Astrocyte (in vitro differentiated cells and primary cell): ENCODE measurements around the gene PLCL1.

Experiments
- EZH2 ChIP-seq: IDR thresholded peaks from 2 replicates; pipeline ENCODE4 v1.6.1; 2012; ENCODE audit warnings: mild to moderate bottlenecking, low read length, inconsistent platforms; ENCODE audit not compliant: insufficient read depth
- TF ChIP-seq, protein P1 (sequence below): IDR thresholded peaks from 2 replicates; pipeline ENCODE4 v1.5.1; 2011; ENCODE audit warnings: low read depth, mild to moderate bottlenecking, inconsistent platforms, low read length, moderate library complexity; ENCODE audit not compliant: insufficient read depth

- TF ChIP-seq, protein P1, sequence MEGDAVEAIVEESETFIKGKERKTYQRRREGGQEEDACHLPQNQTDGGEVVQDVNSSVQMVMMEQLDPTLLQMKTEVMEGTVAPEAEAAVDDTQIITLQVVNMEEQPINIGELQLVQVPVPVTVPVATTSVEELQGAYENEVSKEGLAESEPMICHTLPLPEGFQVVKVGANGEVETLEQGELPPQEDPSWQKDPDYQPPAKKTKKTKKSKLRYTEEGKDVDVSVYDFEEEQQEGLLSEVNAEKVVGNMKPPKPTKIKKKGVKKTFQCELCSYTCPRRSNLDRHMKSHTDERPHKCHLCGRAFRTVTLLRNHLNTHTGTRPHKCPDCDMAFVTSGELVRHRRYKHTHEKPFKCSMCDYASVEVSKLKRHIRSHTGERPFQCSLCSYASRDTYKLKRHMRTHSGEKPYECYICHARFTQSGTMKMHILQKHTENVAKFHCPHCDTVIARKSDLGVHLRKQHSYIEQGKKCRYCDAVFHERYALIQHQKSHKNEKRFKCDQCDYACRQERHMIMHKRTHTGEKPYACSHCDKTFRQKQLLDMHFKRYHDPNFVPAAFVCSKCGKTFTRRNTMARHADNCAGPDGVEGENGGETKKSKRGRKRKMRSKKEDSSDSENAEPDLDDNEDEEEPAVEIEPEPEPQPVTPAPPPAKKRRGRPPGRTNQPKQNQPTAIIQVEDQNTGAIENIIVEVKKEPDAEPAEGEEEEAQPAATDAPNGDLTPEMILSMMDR = no peak
- no peak for TF ChIP-seq EZH2
Measured at GRCh38 chr2:197929886-197930227, 125.5 kb downstream of the PLCL1 start.
